ENCODE data around the gene SPACA7.

DNA sequence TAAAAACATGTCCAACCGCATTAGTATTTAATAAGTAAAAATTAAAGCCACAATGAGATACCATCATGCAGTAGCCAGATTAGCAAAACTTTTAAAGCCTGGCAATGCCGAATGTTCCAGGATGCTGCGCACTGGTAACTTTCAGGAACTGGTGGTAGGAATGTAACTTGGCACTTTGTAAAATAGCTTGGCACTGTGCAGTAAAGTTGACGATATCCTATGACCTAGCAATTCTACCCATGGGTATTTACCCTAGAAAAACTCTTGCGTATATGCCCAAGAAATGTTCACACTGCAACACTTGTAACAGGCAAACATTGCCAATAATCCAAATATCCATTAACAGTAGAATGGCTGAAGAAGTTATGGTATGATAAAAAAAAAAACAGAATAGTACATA lies 97.7 kb downstream of the SPACA7 start:
- TF ChIP-seq POLR2A (IDR thresholded peaks at IDR 0.05) (no peak), CTCF (IDR thresholded peaks at IDR 0.05) (no peak), EP300 (IDR thresholded peaks at IDR 0.05; ENCODE audit: low read depth) (no peak)
